ENCODE data around the gene ADAMTS19.

The ADAMTS19 gene

GRCh38 chr5:129743541-129744187, 283.6 kb downstream of the ADAMTS19 start:
- H3K4me3 ChIP-seq (ENCODE audit: low read depth, low read length), result no peak overlapping the region
- in situ Hi-C loops (cut with HindIII; ENCODE audit: low pct_ligation_motif_present, low sequenced_read_pairs), result no loop called here
- TF ChIP-seq, protein P1, sequence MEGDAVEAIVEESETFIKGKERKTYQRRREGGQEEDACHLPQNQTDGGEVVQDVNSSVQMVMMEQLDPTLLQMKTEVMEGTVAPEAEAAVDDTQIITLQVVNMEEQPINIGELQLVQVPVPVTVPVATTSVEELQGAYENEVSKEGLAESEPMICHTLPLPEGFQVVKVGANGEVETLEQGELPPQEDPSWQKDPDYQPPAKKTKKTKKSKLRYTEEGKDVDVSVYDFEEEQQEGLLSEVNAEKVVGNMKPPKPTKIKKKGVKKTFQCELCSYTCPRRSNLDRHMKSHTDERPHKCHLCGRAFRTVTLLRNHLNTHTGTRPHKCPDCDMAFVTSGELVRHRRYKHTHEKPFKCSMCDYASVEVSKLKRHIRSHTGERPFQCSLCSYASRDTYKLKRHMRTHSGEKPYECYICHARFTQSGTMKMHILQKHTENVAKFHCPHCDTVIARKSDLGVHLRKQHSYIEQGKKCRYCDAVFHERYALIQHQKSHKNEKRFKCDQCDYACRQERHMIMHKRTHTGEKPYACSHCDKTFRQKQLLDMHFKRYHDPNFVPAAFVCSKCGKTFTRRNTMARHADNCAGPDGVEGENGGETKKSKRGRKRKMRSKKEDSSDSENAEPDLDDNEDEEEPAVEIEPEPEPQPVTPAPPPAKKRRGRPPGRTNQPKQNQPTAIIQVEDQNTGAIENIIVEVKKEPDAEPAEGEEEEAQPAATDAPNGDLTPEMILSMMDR (IDR thresholded peaks at IDR 0.05; ENCODE audit: low read depth, low read length, missing control alignments), result no peak

GRCh38 chr5:129745997-129746396, 285.9 kb downstream of the ADAMTS19 start:
- H3K4me3 ChIP-seq (ENCODE audit: low read depth, low read length), result no peak overlapping the region
- H3K27ac ChIP-seq, result no peak overlapping the region
- no peaks in the 10 kb centered on the region for H3K36me3 ChIP-seq (replicated peaks)
- H3K27me3 ChIP-seq (replicated peaks), result no peaks in the 10 kb centered on the region
- TF ChIP-seq, protein P1 (IDR thresholded peaks at IDR 0.05; ENCODE audit: low read depth, low read length, missing control alignments), result no peak
- in situ Hi-C loops (cut with HindIII; ENCODE audit: low pct_ligation_motif_present, low sequenced_read_pairs), result no loop called here
- DNase-seq, result no peak

More at GRCh38 chr5:129743541-129744187, 283.6 kb downstream of the ADAMTS19 start:
- no peaks in the 10 kb centered on the region for H3K27me3 ChIP-seq (replicated peaks)
- no peak for DNase-seq
- H3K27ac ChIP-seq, result no peak overlapping the region
- no peaks in the 10 kb centered on the region for H3K36me3 ChIP-seq (replicated peaks)

- DNase-seq, result peak; percentile 14
- H3K27me3 ChIP-seq (replicated peaks), result no peaks in the 10 kb centered on the region
- H3K4me3 ChIP-seq (ENCODE audit: low read depth, low read length), result no peak overlapping the region
- TF ChIP-seq, protein P1 (IDR thresholded peaks at IDR 0.05; ENCODE audit: low read depth, low read length, missing control alignments), result no peak
- H3K36me3 ChIP-seq (replicated peaks), result no peaks in the 10 kb centered on the region
- H3K27ac ChIP-seq, result no peak overlapping the region
- in situ Hi-C loops (cut with HindIII; ENCODE audit: low pct_ligation_motif_present, low sequenced_read_pairs), result no loop called here
Observed at GRCh38 chr5:129746876-129747275, 286.8 kb downstream of the ADAMTS19 start.

DNA sequence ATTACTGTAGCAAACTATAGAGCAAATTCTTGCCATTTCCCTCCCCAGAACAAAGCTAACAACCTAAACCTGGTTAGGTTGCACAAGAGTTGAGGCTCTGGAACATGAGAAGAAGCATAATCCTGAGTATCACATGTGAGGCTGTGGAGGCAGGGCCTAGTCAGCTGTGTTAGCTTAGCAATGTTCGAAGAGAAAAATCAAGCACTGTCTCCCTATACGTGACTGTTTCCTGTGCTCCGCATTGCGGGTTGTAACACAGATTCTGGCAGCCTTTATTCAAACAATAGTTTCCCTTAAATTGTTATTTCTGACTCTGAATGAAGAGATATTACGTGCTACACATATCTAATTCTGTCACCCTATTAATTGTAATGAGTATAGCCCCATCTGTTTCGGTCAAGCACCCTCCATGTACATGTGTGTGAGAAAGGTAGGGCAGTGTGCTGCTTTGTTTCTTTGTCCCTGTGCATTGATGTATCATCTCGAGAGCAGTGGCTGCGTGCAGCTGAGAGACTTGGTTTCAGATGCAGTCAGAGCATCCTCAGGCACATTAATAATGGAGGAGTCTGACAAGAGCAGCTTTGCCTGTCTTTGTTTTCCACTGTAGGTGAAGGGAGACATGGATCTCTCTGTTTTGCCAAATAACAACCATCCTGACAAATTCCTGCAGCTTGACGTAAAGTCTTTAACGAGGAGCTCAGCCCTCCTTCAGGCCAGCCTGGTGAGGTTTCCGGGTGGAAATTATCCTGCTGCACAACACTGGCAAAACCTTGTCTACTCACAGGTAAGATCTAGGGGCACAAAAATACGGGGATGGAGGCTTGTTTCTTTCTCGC, 287.7 kb downstream of the ADAMTS19 start, which contains the start of gene MINAR2:
MINAR2 (plus strand) TSS at position 523 of the 836 bp plus-strand sequence; CDS start at position 620, 97 bp downstream.
- in situ Hi-C loops (cut with HindIII; ENCODE audit: low pct_ligation_motif_present, low sequenced_read_pairs), result no loop called here
- TF ChIP-seq, protein P1 (IDR thresholded peaks at IDR 0.05; ENCODE audit: low read depth, low read length, missing control alignments), result no peak
- Histone ChIP-seq H3K36me3 (replicated peaks) (no peaks in the 10 kb centered on the region), H3K27me3 (replicated peaks) (no peaks in the 10 kb centered on the region), H3K27ac (no peak within 1 kb of the TSS), H3K4me3 (ENCODE audit: low read depth, low read length) (no peak within 1 kb of the TSS)
- DNase-seq, result no peak

GRCh38 chr5:129748913-129749880, 289.1 kb downstream of the ADAMTS19 start:
- H3K27ac ChIP-seq, result no peak overlapping the region
- TF ChIP-seq, protein P1 (IDR thresholded peaks at IDR 0.05; ENCODE audit: low read depth, low read length, missing control alignments), result no peak

More at GRCh38 chr5:129748913-129749880, 289.1 kb downstream of the ADAMTS19 start:
- Histone ChIP-seq H3K27me3 (replicated peaks) (no peaks in the 10 kb centered on the region), H3K4me3 (ENCODE audit: low read depth, low read length) (no peak overlapping the region), H3K36me3 (replicated peaks) (no peaks in the 10 kb centered on the region)
- in situ Hi-C loops (cut with HindIII; ENCODE audit: low pct_ligation_motif_present, low sequenced_read_pairs), result no loop called here
- no peak for DNase-seq
